ENCODE results near the gene AKAP7.

DNA sequence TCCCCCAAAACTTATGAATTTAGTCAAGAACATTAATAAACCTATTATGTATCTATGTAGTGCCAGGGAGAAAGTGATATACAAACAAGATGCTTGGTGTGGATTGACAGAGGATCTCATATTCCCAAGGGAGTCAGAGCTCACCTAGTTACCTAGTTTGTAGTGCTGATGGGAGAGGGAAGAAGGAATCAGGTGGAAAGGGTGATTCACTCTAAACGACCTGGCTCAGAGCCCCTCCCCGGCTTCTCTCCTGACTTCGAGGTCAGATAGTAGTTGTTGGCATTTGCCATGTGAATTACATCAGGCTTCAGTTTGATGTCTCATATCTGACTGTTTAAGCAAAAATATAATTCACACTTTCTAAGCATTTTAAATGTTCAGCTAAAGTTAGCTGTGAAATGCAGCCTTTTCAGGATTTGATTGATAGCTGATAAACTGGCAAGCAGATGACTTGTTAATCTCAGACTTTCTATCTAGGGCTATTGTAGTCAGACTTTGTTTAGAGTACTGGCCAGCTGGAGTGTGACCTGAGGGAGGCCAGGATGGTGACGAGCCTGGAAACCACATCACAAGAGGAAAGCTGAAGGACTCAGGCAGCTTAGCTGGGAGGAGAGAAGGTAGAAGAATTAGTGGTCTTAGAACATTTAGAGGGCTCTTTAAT is 123.7 kb downstream of the AKAP7 start:
- TF ChIP-seq SUZ12 (IDR thresholded peaks at IDR 0.05; ENCODE audit: extremely low read depth, insufficient read depth, insufficient read length), result no peak
- TF ChIP-seq ZNF274 (IDR thresholded peaks at IDR 0.05; ENCODE audit: low read depth, low read length), result no peak
